Renal cortical epithelial cell (primary cell): ENCODE data around the gene TBPL1. TPM values are rescaled to one million over a fixed set of nuclear protein-coding genes. Genes with fewer than 3 reads are reported as not detected.
"Not testable (repeated sequence)": the region's sequence is repeated elsewhere in the genome, so short reads cannot be mapped to it uniquely, and the experiment has no call there.

ENCODE experiments used
- DNase-seq: peaks from one replicate; pipeline ENCODE4 v3.0.0-alpha.2; 2011; ENCODE audit warnings: low read depth
- total RNA-seq: library from RNA; depleted of rRNA; stranded (reverse); fragments of >200 nt; gene quantifications from 2 replicates; pipeline ENCODE4 v1.2.3, GENCODE V29; 2014

Gene TBPL1
- 16.5 and 23.5 TPM in 2 replicates for total RNA-seq

- DNase-seq, result peak; percentile 81
Observed at GRCh38 chr6:133952815-133953633, at the start of gene TBPL1. Gene TBPL1 (plus strand): TSS chr6:133953224. CDS start chr6:133980126, 26,902 bp downstream.

- no peak for DNase-seq
Observed at GRCh38 chr6:133903855-133904254, 49.2 kb upstream of the TBPL1 start.

- peak; percentile 15 for DNase-seq
Observed at GRCh38 chr6:133906050-133906449, 47.0 kb upstream of the TBPL1 start.

GRCh38 chr6:133916650-133917151 lies 36.3 kb upstream of the TBPL1 start:
- peak; percentile 78 for DNase-seq

GRCh38 chr6:133917781-133918180 lies 35.2 kb upstream of the TBPL1 start:
- DNase-seq, result no peak

- DNase-seq, result no peak
Observed at GRCh38 chr6:133918208-133918930, 34.7 kb upstream of the TBPL1 start.

- DNase-seq, result no peak
Observed at GRCh38 chr6:133919362-133919761, 33.7 kb upstream of the TBPL1 start.

- peak; percentile 64 for DNase-seq
Observed at GRCh38 chr6:133921249-133921859, 31.7 kb upstream of the TBPL1 start.

- peak; percentile 81 for DNase-seq
Observed at GRCh38 chr6:133923938-133924593, 29.0 kb upstream of the TBPL1 start.

GRCh38 chr6:133931221-133931620 lies 21.8 kb upstream of the TBPL1 start:
- DNase-seq, result not testable (repeated sequence)

- not testable (repeated sequence) for DNase-seq
Observed at GRCh38 chr6:133936352-133936751, 16.7 kb upstream of the TBPL1 start.

- DNase-seq, result no peak
Observed at GRCh38 chr6:133937909-133938308, 15.1 kb upstream of the TBPL1 start.

- no peak for DNase-seq
Observed at GRCh38 chr6:133938533-133938932, 14.5 kb upstream of the TBPL1 start.

- DNase-seq, result no peak
Observed at GRCh38 chr6:133939778-133940667, 13.0 kb upstream of the TBPL1 start.

GRCh38 chr6:133945158-133945557 lies 7.9 kb upstream of the TBPL1 start:
- DNase-seq, result peak; percentile 25

- peak; percentile 52 for DNase-seq
Observed at GRCh38 chr6:133947302-133947900, 5.6 kb upstream of the TBPL1 start.

GRCh38 chr6:133948472-133948871 lies 4.6 kb upstream of the TBPL1 start:
- DNase-seq, result no peak

GRCh38 chr6:133951227-133951626 lies 1.8 kb upstream of the TBPL1 start:
- DNase-seq, result no peak

- peak; percentile 73 for DNase-seq
Observed at GRCh38 chr6:133951881-133952814, 876 bp upstream of the TBPL1 start.
